NT2/D1 (cell line): ENCODE data around the gene KRT31.

ENCODE experiments used
- SUZ12 ChIP-seq: IDR thresholded peaks from 2 replicates; pipeline ENCODE4 v1.6.1; 2011; ENCODE audit not compliant: insufficient read length, insufficient read depth; ENCODE audit errors: extremely low read depth
- YY1 ChIP-seq: IDR thresholded peaks from 2 replicates; pipeline ENCODE4 v1.6.1; 2011; ENCODE audit not compliant: insufficient read length, insufficient read depth
- ZNF274 ChIP-seq: IDR thresholded peaks from 2 replicates; pipeline ENCODE4 v1.6.1; 2011; ENCODE audit warnings: mild to moderate bottlenecking, low read depth, low read length

DNA sequence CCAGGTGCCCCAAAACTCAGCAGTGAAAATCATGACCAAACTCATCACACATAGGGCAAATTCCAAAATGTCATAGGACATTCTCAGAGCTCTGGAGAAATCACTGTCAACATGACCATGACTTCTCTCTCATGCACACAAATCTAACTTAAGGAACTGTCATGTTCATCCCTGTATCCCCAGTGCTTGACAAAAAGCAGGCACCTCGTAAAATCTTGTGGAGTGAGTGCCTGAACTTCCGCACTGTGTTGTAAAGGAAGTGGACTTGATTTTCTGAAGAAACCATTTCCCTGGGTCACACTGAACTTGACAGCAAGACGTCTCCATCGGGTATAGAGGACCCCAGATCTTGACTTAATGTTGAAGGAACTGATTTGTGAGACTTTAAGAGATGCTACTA, 24.2 kb upstream of the KRT31 start:
- TF ChIP-seq SUZ12 (no peak), YY1 (no peak), ZNF274 (no peak)
